ENCODE measurements around the gene SNRNP27.

The SNRNP27 gene

DNA sequence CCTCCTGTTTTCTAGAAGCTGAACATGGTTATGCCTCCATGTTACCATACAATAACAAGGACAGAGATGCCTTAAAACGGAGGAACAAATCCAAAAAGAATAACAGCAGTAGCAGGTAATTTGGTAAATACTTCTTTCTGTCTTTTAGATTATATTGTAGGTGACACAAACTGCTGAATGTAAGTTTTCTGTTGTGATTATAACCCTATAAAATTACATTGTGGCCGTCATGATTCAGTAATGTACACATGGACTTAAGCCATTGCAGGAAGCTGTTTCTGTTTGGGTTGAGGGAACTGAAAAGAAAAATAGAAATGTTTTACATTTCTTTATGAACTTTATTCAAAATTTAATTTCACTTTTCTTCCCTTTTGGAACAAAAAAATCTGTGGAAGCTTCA lies 22.4 kb downstream of the SNRNP27 start:
- DNase-seq = no peak

DNA sequence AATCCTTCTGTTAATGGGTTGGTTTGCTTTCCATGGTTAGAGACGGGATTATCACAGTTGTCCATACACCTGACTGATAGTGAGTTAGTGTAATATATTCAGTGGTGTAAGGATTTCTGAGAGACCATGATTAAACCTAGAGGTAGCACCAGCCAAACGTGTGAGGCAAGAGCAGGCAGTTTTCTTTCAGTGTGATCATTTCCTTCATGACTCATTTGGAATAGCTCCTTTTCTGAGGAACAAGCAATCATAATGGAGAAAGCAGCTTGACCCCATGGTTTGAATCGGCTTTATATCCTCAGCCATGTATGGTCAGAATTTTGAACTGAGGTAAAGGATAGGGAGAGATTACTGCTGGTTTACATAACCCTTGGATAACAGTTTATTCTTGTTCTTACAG lies 24.1 kb downstream of the SNRNP27 start:
- peak in 1 of 2 donors; percentile 19 for DNase-seq

- peak in 1 of 2 donors; percentile 32 for DNase-seq
Measured at GRCh38 chr2:69918401-69918800, 24.6 kb downstream of the SNRNP27 start.

GRCh38 chr2:69923116-69923515 lies 29.4 kb downstream of the SNRNP27 start:
- no peak for DNase-seq

- no peak for DNase-seq
Measured at GRCh38 chr2:69926849-69927515, 33.2 kb downstream of the SNRNP27 start.

DNA sequence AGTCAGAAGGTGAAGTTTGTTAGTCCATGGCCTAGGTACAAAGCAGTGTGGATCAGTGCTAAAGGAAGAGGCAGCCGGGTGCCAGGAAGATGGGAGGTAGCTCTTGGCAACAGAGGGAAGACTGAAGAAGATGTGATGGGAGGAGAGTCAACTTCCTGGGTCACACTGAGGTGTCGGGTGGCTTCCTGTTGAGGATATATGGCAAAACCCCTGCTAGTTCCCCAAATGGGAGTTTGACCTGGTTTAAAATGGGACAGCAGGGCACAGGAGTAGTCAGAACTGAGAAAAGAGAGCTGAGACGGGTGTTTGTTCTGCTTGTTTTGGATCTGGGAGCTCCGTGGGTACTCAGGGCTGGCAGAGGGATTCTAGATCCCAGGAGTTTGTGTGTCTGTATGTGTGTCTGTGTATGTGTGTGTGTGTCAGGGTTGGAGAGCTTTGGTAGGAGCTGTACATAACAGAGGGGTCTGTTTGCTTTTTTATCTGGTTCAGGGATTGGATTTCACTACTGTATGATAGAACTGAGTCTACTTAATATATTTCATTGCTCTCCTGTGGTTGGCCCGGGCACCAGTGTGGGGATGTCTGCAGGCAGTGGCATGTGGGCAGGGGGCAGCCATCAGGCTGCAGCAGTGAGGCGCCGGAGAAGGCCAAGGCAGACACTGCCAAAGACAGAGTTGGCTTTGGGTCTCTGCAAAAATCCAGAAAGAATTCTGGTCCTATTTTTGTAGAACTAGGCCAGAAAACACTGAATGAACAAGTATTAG lies 38.3 kb downstream of the SNRNP27 start:
- no peak for DNase-seq

DNA sequence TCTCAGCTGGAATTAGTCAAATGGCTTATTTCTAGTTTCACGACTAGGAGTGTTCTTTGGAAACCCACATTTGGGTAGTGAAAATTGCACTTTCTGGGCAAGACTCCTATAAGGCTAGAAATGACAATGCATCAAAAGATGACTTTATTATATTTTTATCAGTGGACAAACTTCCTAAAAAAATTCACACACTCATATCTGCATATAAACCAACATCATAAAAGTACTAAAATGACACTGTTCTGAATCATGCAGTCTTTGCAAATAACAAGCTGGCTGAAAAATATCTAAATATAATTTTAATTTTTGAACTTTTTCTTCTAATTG lies 38.8 kb downstream of the SNRNP27 start:
- DNase-seq = no peak

- no peak for DNase-seq
Measured at GRCh38 chr2:69933254-69933828, 39.6 kb downstream of the SNRNP27 start.

DNA sequence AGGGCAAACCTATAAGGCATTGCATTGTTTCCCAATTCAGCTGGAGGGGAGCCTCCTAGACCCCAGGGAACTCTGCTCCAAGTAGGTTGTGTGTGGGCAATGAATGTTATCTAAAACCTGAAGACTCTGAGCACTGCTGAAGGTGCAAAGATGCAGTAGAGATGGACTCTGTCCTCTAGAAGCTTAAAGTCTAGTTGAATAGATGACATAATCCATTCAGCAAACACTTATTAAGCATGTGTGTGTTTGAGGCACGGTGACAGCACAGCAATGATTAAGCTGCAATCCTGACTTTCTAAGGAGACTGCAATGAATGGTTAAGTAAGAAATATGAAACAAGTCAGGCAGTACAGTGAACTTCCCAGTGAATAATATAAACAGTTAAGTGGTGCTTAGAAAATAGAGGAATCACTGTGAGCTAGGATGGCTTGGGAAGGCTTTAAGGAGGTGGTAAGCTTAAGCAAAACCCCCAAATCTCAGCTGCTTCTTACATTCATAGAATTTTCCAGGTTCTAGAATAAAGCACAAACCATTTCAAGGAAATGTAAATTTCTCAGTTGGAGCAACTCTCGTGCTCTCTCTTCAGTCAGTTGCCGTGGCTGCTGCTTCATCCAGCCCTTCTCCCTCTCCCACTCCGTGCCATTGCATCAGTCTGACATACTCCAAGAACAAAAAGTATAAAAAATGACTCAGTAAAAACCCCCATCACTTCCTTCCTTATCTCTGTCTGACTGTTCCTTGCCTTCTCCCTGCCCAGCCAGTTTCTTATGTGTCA lies 40.3 kb downstream of the SNRNP27 start:
- peak in 1 of 2 donors; percentile 89 for DNase-seq

- no peak for DNase-seq
Measured at GRCh38 chr2:69934614-69934908, 40.8 kb downstream of the SNRNP27 start.

DNA sequence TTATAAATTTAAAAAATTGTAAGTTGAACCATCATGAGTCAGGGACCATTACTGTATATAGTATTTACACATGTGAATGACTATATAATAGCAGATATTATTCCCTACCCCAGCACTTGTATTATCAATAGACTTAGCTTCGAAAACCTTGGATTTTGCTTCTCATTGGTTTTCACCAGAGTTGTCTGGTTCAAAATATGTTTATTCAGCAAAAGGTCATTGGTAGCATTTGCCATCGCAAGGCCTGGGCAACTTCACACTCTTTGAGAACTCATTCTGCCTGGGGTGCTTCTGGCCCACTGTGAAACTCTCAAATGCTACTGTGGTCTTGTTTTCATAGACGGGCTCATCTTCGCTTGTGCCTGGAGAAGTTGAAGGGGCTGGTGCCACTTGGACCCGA lies 41.3 kb downstream of the SNRNP27 start:
- no peak for DNase-seq

- DNase-seq = no peak
Measured at GRCh38 chr2:69936906-69937305, 43.1 kb downstream of the SNRNP27 start.

DNA sequence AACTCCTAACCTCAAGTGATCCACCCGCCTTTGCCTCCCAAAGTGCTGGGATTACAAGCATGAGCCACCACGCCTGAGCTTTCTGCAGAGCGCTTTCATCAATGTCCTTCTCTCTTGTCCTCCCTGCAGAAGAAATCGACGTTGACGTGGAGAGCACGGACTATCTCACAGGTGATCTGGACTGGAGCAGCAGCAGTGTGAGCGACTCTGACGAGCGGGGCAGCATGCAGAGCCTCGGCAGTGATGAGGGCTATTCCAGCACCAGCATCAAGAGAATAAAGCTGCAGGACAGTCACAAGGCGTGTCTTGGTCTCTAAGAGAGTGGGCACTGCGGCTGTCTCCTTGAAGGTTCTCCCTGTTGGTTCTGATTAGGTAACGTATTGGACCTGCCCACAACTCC lies 44.2 kb downstream of the SNRNP27 start:
- DNase-seq = no peak

DNA sequence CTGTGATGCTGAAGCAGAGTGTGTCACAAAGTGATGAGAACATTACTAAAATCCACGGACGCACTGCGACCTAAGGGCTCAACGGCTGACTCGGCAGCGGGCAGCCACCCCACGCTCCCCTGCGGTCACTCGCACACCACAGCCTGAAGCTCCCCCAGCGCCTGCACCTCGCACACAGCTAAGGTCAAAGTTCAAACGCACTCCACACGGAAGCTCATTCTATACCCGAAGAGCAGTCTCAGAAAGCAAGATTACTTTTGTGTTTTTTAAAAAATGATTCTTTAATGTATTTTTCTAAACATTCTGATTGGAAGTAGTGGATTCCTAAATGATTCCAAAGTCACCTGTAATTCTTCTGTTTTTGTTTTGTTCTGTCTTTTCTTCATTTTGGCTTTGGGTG lies 46.0 kb downstream of the SNRNP27 start:
- DNase-seq = no peak

DNA sequence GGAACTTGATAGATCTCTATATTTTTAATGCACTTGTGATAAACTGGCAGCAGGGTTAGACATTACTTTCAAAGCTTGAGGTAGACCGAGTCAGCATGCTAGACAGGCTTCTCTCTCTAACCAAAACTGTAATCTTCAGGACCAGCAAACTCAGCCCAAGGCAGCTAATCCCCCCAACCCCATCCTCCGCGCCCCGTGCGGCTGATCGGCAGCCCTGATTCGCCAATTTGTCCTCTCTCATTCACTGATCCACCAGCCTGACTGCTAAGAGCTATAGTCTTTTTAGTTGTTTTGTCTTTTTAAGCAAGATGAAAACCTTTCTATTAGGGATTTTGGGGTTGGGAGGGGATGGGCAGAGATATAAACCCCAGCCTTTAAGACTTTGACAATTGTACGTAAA lies 46.9 kb downstream of the SNRNP27 start:
- no peak for DNase-seq

DNA sequence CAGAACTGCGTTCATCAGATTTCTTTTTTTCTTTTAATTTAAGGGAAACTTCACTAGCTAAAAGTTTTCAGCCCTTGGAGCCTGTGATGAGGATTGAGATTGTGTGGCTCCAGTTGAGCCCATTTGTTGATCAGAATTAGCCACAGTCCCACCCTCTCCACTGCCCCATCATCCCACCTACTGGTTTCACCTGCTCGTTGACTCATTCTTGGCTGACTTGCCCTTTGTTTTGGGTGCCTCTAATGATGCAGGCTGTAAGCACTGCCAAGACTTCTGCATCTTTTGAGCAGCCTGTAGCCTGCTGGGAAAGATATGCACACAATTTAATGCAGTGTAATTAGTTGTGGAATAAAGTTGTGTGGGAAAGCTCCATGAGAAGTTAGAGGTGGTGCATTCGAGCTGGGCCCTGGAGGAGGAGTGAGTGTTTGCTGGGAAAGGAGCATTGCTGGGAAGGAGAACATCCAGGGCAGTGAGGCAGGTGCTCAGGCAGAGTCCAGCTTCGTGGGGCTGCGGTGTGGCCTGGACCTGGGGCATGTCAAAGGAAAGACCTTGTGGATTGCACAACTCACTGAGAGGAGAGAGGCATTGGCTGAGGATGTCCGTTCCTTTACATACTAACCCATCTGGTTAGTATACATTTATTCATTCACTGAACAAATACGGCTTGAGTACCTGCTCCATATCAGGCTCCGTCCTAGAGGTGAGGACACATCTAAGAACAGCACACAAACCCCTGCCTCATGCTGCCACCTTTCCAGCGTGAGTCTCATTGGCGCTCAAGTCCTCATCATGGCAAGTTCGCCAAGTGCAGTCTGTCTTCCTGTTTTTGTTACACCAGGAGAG lies 49.5 kb downstream of the SNRNP27 start:
- no peak for DNase-seq

DNA sequence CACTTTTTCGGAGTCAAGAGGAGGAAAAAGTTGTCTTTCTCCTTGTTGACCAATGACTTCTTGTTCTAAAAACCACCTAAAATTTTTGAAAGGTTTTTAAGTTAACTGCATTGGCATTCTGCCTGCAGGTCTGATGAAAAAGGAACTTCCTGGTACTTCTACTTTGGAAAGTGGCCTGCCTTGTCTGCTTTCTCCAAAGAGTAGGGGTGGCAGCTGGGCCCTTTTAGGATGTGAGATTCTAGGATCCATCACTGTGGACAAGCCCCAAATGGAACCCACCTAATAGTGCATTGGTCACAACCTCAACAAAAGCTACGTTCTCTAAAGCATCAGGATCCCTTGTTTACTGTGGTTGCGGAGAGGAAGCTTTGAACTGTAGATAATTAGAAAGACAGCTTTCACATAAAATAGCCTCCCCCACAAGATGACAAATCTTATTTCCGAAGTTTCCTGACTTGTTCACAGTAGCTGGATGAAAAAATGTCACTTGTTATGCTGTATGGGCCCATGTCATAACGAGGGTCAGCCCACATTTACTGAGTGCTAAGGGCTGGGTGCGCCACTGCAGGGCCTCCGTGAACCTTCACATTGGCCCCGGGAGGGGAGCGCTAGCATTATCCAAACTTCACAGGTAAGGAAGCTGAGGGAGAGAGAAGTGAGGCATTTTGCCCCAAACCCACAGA lies 50.2 kb downstream of the SNRNP27 start:
- peak in 1 of 2 donors; percentile 82 for DNase-seq

DNA sequence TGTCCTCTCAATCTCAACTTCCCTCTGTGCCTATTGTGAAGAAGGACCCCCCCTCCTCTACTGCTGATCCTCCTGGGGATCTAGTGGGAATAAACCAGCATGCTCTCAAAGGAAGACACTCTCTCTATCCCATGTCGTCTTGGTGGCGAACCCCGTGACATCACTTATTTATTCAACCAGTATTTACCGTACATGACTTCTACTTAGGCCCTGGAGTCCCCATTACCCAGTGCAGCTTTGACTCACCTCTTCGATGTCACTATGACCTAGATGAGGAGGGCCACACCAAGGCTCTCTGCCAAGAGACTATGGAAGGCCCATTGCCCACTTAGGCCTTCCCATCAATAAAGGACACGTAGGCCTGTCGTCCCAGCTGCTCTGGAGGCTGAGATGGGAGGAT lies 51.0 kb downstream of the SNRNP27 start:
- DNase-seq = no peak

DNA sequence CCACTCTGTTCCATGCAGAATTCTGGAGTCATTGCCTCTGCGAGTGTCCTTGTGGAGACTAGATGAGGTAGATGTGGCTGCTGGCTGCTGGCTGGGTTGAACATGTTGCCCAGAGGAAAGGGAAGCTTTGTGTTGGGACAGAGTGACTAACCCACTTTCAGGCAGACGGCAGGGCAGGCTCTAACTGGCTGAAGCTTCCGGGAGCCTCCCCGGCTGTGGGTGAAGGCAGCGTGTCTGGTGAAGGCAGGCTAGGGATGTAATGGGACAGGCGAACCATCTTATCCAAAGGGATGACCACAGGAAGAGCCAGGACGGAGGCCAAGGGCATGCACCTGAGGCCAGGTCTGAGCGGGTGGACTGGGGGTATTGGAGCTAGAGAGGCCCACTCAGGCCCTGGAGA lies 51.7 kb downstream of the SNRNP27 start:
- peak; percentile 36 to 71 for DNase-seq

GRCh38 chr2:69945941-69946340 lies 52.2 kb downstream of the SNRNP27 start:
- no peak for DNase-seq

- peak; percentile 68 to 85 for DNase-seq
Measured at GRCh38 chr2:69946351-69947324, 52.9 kb downstream of the SNRNP27 start.
